HepG2 (cell line): ENCODE results near the gene VWA7. TPM values are rescaled to one million over a fixed set of nuclear protein-coding genes. Genes with fewer than 3 reads are reported as not detected.

Experiments used
- CHD2 ChIP-seq: IDR thresholded peaks from 2 replicates; pipeline ENCODE4 v1.6.1; 2011; ENCODE audit warnings: low read depth, low read length, improper control_type of control experiment
- CSRNP2 ChIP-seq: sonication (generic); formaldehyde crosslinking; conservative IDR thresholded peaks from 2 replicates; pipeline ENCODE4 v1.8.0; 2022; ENCODE audit warnings: low read depth, missing genetic modification reagents
- HNF1A ChIP-seq, 2 experiments: sonication (generic) in 1 of 2; formaldehyde crosslinking in 1 of 2; IDR thresholded peaks; 2 replicates each; pipeline versions ENCODE4 v1.4.0 to v1.6.1; 2016 to 2020; ENCODE audit warnings: borderline replicate concordance in 1 of 2, low read depth in 1 of 2, mild to moderate bottlenecking in 1 of 2, missing genetic modification reagents in 1 of 2
- HNRNPK ChIP-seq: fragments of 200-400 bp; formaldehyde crosslinking; IDR thresholded peaks from 2 replicates; pipeline ENCODE4 v1.6.1; 2018; ENCODE audit warnings: low read length, low read depth, moderate library complexity, mild to moderate bottlenecking; ENCODE audit not compliant: poor library complexity, severe bottlenecking
- IRF1 ChIP-seq: sonication (generic); formaldehyde crosslinking; IDR thresholded peaks from 2 replicates; pipeline ENCODE4 v1.4.0; 2020; ENCODE audit warnings: low read depth, mild to moderate bottlenecking, missing genetic modification reagents
- KMT2A ChIP-seq: sonication (generic); formaldehyde crosslinking; IDR thresholded peaks from 2 replicates; pipeline ENCODE4 v1.4.0; 2020; ENCODE audit warnings: missing genetic modification reagents
- MXD4 ChIP-seq: IDR thresholded peaks from 2 replicates; pipeline ENCODE4 v1.6.1; 2016; ENCODE audit warnings: mild to moderate bottlenecking, missing biosample characterization, missing genetic modification reagents
- ONECUT2 ChIP-seq: sonication (generic); formaldehyde crosslinking; IDR thresholded peaks from 2 replicates; pipeline ENCODE4 v1.4.0; 2020; ENCODE audit warnings: missing genetic modification reagents
- TERF1 ChIP-seq: sonication (generic); formaldehyde crosslinking; IDR thresholded peaks from 2 replicates; pipeline ENCODE4 v1.8.0; 2022; ENCODE audit warnings: mild to moderate bottlenecking, missing genetic modification reagents, moderate library complexity
- ZMYM4 ChIP-seq: sonication (generic); formaldehyde crosslinking; IDR thresholded peaks from 2 replicates; pipeline ENCODE4 v1.8.1; 2023; ENCODE audit warnings: mild to moderate bottlenecking, missing genetic modification reagents
- ZNF234 ChIP-seq: sonication (generic); formaldehyde crosslinking; conservative IDR thresholded peaks from 2 replicates; pipeline ENCODE4 v1.5.1; 2020; ENCODE audit warnings: mild to moderate bottlenecking, missing genetic modification reagents
- ZNF235 ChIP-seq: sonication (generic); formaldehyde crosslinking; IDR thresholded peaks from 2 replicates; pipeline ENCODE4 v1.8.1; 2023; ENCODE audit warnings: mild to moderate bottlenecking, missing genetic modification reagents, borderline replicate concordance
- ZNF274 ChIP-seq: sonication (generic); formaldehyde crosslinking; IDR thresholded peaks from 2 replicates; pipeline ENCODE4 v1.5.1; 2020; ENCODE audit warnings: mild to moderate bottlenecking, missing genetic modification reagents
- ZNF703 ChIP-seq: sonication (generic); formaldehyde crosslinking; IDR thresholded peaks from 2 replicates; pipeline ENCODE4 v1.5.1; 2020; ENCODE audit warnings: missing genetic modification reagents, mild to moderate bottlenecking, moderate library complexity, borderline replicate concordance
- ZNF713 ChIP-seq: sonication (generic); formaldehyde crosslinking; IDR thresholded peaks from 2 replicates; pipeline ENCODE4 v1.4.0; 2020; ENCODE audit warnings: mild to moderate bottlenecking, missing genetic modification reagents
- ZNF770 ChIP-seq: sonication (generic); formaldehyde crosslinking; IDR thresholded peaks from 2 replicates; pipeline ENCODE4 v1.5.0; 2020; ENCODE audit warnings: mild to moderate bottlenecking, missing genetic modification reagents
- polyA plus RNA-seq, 8 experiments: library from polyadenylated mRNA; depleted of rRNA in 3 of 8; stranded (reverse) in 7 of 8; unstranded in 1 of 8; fragments of >200 nt; fragmentation: Illumina TruSeq in 4 of 8; extraction: Trizol in 4 of 8; gene quantifications; 2 replicates each; pipeline versions ENCODE4 v1.2.1 to v1.2.3, GENCODE V29; 2011 to 2016; ENCODE audit warnings: low read depth in 4 of 8, missing spikeins in 1 of 8, mixed read lengths in 1 of 8; ENCODE audit not compliant: insufficient read depth in 1 of 8
- total RNA-seq, 5 experiments: library from RNA; depleted of rRNA; stranded (reverse); fragments of >200 nt; fragmentation: Illumina TruSeq; extraction: Trizol; gene quantifications; 2 replicates each; pipeline ENCODE4 v1.2.3, GENCODE V29; 2016; ENCODE audit warnings: low read depth in 1 of 5

Gene VWA7
- total and polyA plus RNA-seq, 2 of the 13 experiments (the other 11 are each of a cell fraction or from before 2014, with no cell fraction given): 0.86 to 3.3 TPM

GRCh38 chr6:31736768-31737314 is 40.3 kb downstream of the VWA7 start (continued):
- TF ChIP-seq CHD2 (0 out of 2 replicates have a peak, but pooled peaks have one; percentile 22), ZNF234 (CRISPR knock-in tag) (no peak), HNRNPK (no peak), HNF1A (IDR thresholded peaks at IDR 0.05; ENCODE audit: low read depth) (no peak), HNF1A (CRISPR knock-in tag; IDR thresholded peaks at IDR 0.05; ENCODE audit: borderline replicate concordance) (no peak), KMT2A (CRISPR knock-in tag) (no peak), ZNF235 (no peak), ZNF703 (CRISPR knock-in tag) (no peak), ZNF274 (0 out of 2 replicates have a peak, but pooled peaks have one; percentile 46), TERF1 (0 out of 2 replicates have a peak, but pooled peaks have one; percentile 24), IRF1 (CRISPR knock-in tag) (no peak), ONECUT2 (no peak), CSRNP2 (CRISPR knock-in tag) (no peak), ZNF713 (CRISPR knock-in tag) (no peak; the same call in 1 of the 2 replicates), MXD4 (CRISPR knock-in tag) (no peak), ZNF770 (CRISPR knock-in tag) (peak; percentile 33; the same call in 1 of the 2 replicates), ZMYM4 (CRISPR knock-in tag) (peak; percentile 7; the same call in 1 of the 2 replicates)
